Measurements from ENCODE around the gene APOL2. TPM values are rescaled to one million over a fixed set of nuclear protein-coding genes. Genes with fewer than 3 reads are reported as not detected.

APOL2 gene
- total RNA-seq, 1 experiment from 2014 or later, result 9.9 TPM

- Histone ChIP-seq H3K36me3 (ENCODE audit: control insufficient read depth in 1 of 2, insufficient read depth in 2 of 2, low read length in 2 of 2) (peaks cover 24 to 31% of the 10 kb centered on the region in 2 experiments; a peak in 3 of 4 replicates), H3K27ac (ENCODE audit: low read depth, low read length) (no peak overlapping the region), H4K20me1 (ENCODE audit: insufficient read depth) (no peaks in the 10 kb centered on the region), H3K9ac (ENCODE audit: low read length) (no peak overlapping the region), H2AFZ (ENCODE audit: low read depth, low read length, poor library complexity, severe bottlenecking) (no peak overlapping the region), H3K79me2 (ENCODE audit: insufficient read depth, low read length) (no peaks in the 10 kb centered on the region), H3K9me3 (ENCODE audit: control insufficient read depth in 1 of 2, insufficient read depth in 1 of 2, low read depth in 1 of 2, low read length in 2 of 2) (no peaks in the 10 kb centered on the region), H3K4me2 (ENCODE audit: low read length) (no peak overlapping the region), H3K4me3 (replicated peaks in 1 of 2; ENCODE audit: low read depth in 1 of 2, low read length in 2 of 2) (no peak overlapping the region), H3K9me2 (ENCODE audit: insufficient read depth) (no peaks in the 10 kb centered on the region), H3K27me3 (ENCODE audit: insufficient read depth, low read length) (no peaks in the 10 kb centered on the region), H3K4me1 (ENCODE audit: control insufficient read depth in 1 of 2, insufficient read depth in 2 of 2, low read length in 2 of 2) (peaks cover 0 to 8% of the 10 kb centered on the region in 2 experiments; a peak in 2 of 4 replicates)
- CTCF ChIA-PET, result no interaction called here
- no peak for ATAC-seq
- BruUV-seq (replicated peaks), result no TSS peak
- DNase-seq (ENCODE audit: low read depth, low spot score), result no peak
- intact Hi-C loops (cut with micrococcal nuclease), result no loop called here
- TF ChIP-seq REST (IDR thresholded peaks at IDR 0.05; ENCODE audit: low read depth), result no peak
- TF ChIP-seq EZH2phosphoT487 (IDR thresholded peaks at IDR 0.05; ENCODE audit: borderline replicate concordance), result no peak
- no peak for TF ChIP-seq JUND (IDR thresholded peaks at IDR 0.05)
- TF ChIP-seq MAX (IDR thresholded peaks at IDR 0.05), result no peak
- TF ChIP-seq SP1 (IDR thresholded peaks at IDR 0.05; ENCODE audit: low read depth), result no peak
- no peak for TF ChIP-seq YY1 (IDR thresholded peaks at IDR 0.05; ENCODE audit: extremely low read depth, insufficient replicate concordance, low read depth, low read length)
- TF ChIP-seq POLR2AphosphoS5 (IDR thresholded peaks at IDR 0.05; ENCODE audit: low read depth, low read length), result no peak
- no peak for TF ChIP-seq SIN3A (IDR thresholded peaks at IDR 0.05; ENCODE audit: low read depth)
- TF ChIP-seq ELF1 (IDR thresholded peaks at IDR 0.05; ENCODE audit: borderline replicate concordance, low read depth), result no peak
- no peak for TF ChIP-seq SRF (IDR thresholded peaks at IDR 0.05; ENCODE audit: low read depth)
- TF ChIP-seq TCF7L2 (IDR thresholded peaks at IDR 0.05; ENCODE audit: borderline replicate concordance, extremely low read depth, insufficient read depth, insufficient read length), result no peak
- no peak for TF ChIP-seq FOSL1 (IDR thresholded peaks at IDR 0.05; ENCODE audit: low read depth)
- no peak for TF ChIP-seq ZNF274 (IDR thresholded peaks at IDR 0.05; ENCODE audit: low read depth, low read length)
- TF ChIP-seq CTCF (IDR thresholded peaks at IDR 0.05 in 2 of 3, conservative IDR thresholded peaks at IDR 0.05 in 1 of 3; ENCODE audit: borderline replicate concordance in 1 of 3, insufficient read depth in 1 of 3, low read depth in 2 of 3, low read length in 2 of 3), result no peak
- POLR2A ChIA-PET, result no interaction called here
- RAD21 ChIA-PET (ENCODE audit: low non-redundant PET in 1 of 2, low total read pairs in 2 of 2, uncharacterized antibody in 2 of 2, unreplicated experiment in 2 of 2), result interaction anchor here in 1 of 2 experiments (0.6 kb wide), 1 partner anchor 211 kb away, joined by 3 read pairs; no protein-coding TSS in a partner anchor
Observed at GRCh38 chr22:36280379-36280778, 41.1 kb upstream of the APOL2 start.

All from HCT116 (cell line).